IPS-NIHi11 (cell line): Measurements from ENCODE around the gene XPNPEP3.
A peak's percentile ranks its signal among the peaks of the same experiment; 100 is the strongest.

Source experiments
- DNase-seq: peaks from one replicate; pipeline ENCODE4 v3.0.0; 2012; ENCODE audit warnings: mixed read lengths, low spot score

The XPNPEP3 gene

GRCh38 chr22:40939202-40939601 lies 82.3 kb downstream of the XPNPEP3 start:
- DNase-seq = no peak

GRCh38 chr22:40950962-40951794 lies 94.2 kb downstream of the XPNPEP3 start, which contains the start of gene RBX1:
Gene RBX1 (plus strand): TSS chr22:40951378. CDS start chr22:40951399, 21 bp downstream.
- peak; percentile 95 for DNase-seq

GRCh38 chr22:40951795-40952605 lies 95.1 kb downstream of the XPNPEP3 start:
- DNase-seq = no peak

- no peak for DNase-seq
Measured at GRCh38 chr22:40953471-40953870, 96.5 kb downstream of the XPNPEP3 start.

- DNase-seq = no peak
Measured at GRCh38 chr22:40954113-40954512, 97.2 kb downstream of the XPNPEP3 start.

GRCh38 chr22:40955571-40955970 lies 98.6 kb downstream of the XPNPEP3 start:
- no peak for DNase-seq

GRCh38 chr22:40957601-40958000 lies 100.7 kb downstream of the XPNPEP3 start:
- no peak for DNase-seq

- no peak for DNase-seq
Measured at GRCh38 chr22:40958299-40958698, 101.4 kb downstream of the XPNPEP3 start.

GRCh38 chr22:40960145-40960544 lies 103.2 kb downstream of the XPNPEP3 start:
- DNase-seq = no peak

GRCh38 chr22:40965936-40966725 lies 109.2 kb downstream of the XPNPEP3 start:
- no peak for DNase-seq

GRCh38 chr22:40966726-40967085 lies 109.8 kb downstream of the XPNPEP3 start:
- no peak for DNase-seq

- DNase-seq = no peak
Measured at GRCh38 chr22:40967111-40967760, 110.3 kb downstream of the XPNPEP3 start.

- DNase-seq = no peak
Measured at GRCh38 chr22:40972587-40972986, 115.6 kb downstream of the XPNPEP3 start.

GRCh38 chr22:40973144-40973543 lies 116.2 kb downstream of the XPNPEP3 start:
- DNase-seq = no peak

- no peak for DNase-seq
Measured at GRCh38 chr22:40975366-40975765, 118.4 kb downstream of the XPNPEP3 start.

- no peak for DNase-seq
Measured at GRCh38 chr22:40976866-40977700, 120.1 kb downstream of the XPNPEP3 start.

- no peak for DNase-seq
Measured at GRCh38 chr22:40979198-40979597, 122.2 kb downstream of the XPNPEP3 start.

- no peak for DNase-seq
Measured at GRCh38 chr22:40979871-40980270, 122.9 kb downstream of the XPNPEP3 start.
